NCI-H2196 treated with DMSO at 0.1 percent for 48 hours (cell line): Measurements from ENCODE around the gene HEATR5A.
A peak's percentile ranks its signal among the peaks of the same experiment; 100 is the strongest.

Source experiments
- DNase-seq: peaks from one replicate; lab custom pipeline; 2025; ENCODE audit not compliant: unreplicated experiment; lab: John Stamatoyannopoulos, UW

Gene HEATR5A

GRCh38 chr14:31428011-31428410 is 7.7 kb upstream of the HEATR5A start:
- no peak for DNase-seq

GRCh38 chr14:31426663-31427062 is 6.3 kb upstream of the HEATR5A start:
- no peak for DNase-seq

DNA sequence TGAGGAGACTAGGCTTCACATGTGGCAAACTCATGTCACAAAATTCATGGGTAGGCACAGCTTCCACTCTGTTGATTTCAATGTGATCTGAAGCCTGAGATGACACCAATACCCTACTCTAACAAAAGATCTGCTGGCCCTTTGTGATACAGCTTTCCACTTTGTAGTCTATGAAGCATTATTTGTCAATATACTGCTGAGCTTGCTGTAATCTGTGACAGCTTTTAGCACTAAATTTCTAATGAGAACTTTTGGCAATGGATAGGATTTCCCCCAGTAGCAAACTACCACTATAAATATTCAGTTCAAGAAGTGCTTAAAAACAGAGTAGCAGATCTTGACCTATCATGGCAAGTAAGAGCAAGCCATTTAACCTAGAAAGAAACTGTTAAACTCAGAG is 5.6 kb upstream of the HEATR5A start:
- DNase-seq = no peak

DNA sequence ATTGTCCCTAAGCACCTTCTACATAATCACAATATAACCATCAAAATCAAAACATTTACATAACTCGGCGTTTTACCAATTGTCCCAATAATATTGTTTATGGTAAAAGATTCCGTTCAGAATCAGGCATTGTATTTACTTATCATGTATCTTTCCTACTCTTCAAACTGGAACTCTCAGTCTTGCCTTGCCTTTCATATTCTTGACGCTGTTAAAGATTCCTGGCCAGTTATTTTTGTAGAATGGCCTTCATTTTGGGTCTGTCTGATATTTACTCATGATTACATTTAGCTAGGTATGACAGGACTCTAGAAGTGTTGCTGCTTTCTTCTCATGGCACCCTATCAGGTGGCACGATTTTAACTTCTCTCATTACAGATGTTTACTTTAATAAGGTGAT is 850 bp upstream of the HEATR5A start:
- no peak for DNase-seq

- peak; percentile 26 for DNase-seq
These were observed 407 bp downstream of the HEATR5A start for GRCh38 chr14:31419967-31420318.

DNA sequence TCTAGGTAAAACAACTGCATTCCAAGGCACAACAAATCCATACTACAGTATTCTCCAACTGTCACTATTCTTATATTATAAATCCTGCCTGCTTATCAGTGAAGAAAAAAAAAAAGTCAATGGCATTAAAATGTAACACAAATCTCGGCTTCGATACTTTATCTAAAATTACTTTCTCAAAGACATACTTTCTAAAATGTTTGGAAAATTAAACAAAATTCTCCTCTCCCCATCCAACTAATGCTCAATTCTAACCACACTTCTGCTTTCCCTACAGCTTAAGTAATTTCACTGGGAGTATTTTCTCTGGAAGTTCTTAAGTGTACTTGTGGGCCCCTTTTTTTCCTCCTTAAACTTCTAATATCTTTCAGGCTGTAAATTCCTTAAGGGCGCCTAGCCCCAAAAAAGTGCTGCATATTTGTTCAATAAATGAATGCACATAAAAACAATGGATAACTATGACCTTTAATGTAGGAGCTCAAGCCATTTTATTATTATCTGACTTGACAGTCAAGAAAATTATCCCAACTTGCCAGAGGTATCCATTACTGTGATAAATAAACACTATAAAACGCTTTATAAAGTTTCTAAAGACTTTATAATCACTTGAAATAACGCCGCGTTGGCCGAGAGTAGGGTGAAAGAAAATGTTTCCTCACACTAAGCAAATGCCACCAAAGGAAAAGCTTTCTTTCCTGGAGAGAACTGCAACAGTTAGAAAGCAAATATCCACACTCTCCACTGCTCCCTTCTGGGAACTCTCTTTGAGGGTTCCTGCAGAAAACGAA is 977 bp downstream of the HEATR5A start:
- DNase-seq = no peak

GRCh38 chr14:31418440-31418839 is 1.9 kb downstream of the HEATR5A start:
- DNase-seq = no peak

- DNase-seq = no peak
These were observed 6.0 kb downstream of the HEATR5A start for GRCh38 chr14:31414190-31414833.

DNA sequence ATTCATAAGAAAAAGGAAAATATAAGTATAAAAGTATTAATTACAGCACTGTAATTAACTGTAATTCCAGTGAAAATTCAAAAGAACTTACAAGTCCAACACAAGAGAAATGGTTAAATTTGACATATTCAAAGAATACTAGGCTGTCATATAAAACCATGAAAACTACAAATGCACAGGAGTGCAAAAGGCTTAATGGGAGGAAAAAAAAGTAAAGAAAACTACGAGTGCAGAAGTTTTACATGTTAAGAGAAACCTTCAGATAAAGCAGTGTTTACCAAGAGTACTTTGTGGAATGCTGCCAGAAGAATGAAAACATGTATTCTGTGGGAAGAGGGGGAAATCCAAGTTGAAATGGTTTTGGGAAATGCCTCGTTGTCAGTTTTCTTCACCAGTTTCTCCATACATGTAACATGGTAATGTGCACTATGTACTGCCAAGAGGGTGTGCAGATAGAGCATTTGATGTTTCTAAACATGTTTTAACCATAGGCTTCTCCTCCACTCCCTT is 9.1 kb downstream of the HEATR5A start:
- no peak for DNase-seq

DNA sequence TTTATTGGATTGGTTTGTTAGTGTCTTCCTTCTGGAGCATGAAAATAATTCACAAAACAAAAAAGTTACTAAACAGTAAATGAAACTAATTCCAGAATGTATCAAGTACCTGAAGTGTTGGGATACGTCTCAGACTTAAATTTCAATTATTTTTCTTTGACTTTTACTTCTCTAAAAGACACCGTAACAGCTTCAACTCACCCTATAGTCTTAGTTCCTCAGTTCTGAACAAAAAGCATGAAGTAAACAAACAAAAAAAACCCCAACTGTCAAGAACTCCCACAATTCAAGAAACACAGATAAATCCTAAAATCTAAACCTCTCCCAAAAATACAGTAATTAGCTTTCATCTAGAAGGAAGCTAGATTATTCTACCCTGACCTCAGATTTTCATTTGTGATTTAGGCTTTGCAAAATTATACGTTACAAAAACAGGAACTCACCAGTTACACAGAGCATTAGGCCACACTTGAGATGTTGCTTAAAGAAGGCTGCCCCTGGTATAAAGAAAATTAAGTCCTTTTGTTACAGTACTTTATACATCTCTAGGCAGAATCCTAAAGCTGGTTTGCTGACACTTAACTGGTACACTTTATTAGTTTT is 10.2 kb downstream of the HEATR5A start:
- DNase-seq = no peak

DNA sequence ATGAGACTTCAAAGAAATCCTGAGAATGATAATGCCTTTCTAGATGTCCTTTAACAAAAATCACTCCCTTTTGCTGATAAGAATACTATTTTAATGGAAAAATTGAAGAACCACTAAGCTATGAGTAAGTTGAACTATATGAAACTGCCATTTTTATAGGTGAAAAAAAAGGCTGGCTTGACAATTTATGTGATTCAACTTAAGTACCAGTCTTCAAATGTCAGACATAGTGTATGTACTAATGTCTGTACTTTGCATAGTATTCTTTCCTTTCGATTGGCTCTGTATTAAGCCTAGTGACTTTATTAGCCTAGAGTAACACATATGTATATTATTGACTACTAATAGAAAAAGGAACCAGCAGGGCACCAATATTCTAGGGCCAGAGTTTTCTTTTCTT is 11.9 kb downstream of the HEATR5A start:
- DNase-seq = no peak

DNA sequence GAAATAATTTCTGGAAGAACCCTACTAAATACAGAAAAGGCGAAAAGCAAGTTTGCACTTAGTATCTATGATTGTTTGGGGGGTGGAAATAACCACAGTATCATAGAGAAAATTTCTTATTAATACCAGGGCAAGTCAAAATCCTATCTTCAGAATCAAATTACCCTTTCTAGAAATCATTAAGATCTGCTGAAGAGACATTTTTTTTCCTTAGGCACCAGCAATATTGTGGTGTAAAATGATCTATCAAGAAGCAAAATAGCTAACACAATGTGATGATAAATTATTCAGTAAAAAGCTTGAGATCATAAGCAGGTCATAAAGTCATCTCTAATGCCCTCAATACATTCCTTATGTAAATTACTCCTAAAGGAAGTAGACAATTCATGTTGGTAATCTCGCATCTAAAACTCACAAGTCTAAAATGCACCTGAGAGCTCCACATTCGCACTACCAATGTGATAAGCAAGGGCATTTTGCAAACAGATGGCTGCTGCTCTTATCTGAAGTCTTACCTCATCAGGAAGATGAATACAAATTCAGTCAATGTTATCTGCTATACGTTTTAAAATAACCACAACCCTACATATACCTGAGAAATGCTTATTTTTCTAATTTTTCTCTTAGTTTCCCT is 14.6 kb downstream of the HEATR5A start:
- DNase-seq = no peak

DNA sequence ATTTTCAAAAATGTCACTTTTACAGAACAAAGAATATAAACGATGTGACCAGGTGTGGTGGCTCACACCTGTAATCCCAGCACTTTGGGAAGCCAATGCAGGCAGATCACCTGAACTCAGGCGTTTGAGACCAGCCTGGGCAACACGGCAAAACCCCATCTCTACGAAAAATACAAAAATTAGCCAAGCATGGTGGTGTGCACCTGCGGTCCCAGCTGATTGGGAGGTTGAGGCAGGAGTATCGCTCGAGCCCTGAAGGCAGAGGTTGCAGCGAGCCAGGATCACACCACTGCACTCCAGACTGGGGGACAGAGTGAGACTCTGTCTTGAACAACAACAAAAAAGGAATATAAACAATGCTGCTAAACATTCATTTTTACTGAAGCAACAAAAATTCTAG is 15.2 kb downstream of the HEATR5A start:
- DNase-seq = no peak

DNA sequence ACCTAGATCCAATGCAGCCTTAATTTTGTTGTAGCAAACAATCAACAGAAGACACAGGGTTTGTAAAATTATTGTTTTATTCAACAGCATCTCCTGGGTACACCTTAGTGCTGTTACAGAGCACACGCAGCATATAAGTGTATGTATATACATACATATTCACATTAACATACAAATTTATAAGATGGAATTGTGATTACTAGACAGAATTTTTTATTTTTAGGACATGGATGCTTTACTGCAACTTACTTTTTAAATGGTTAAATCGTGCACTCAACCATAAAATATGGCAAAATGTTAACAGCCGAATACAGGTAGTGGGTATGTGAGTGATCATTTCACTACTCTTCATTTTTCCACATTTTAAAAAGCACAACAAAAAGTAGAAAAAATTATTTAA is 16.6 kb downstream of the HEATR5A start:
- DNase-seq = no peak

DNA sequence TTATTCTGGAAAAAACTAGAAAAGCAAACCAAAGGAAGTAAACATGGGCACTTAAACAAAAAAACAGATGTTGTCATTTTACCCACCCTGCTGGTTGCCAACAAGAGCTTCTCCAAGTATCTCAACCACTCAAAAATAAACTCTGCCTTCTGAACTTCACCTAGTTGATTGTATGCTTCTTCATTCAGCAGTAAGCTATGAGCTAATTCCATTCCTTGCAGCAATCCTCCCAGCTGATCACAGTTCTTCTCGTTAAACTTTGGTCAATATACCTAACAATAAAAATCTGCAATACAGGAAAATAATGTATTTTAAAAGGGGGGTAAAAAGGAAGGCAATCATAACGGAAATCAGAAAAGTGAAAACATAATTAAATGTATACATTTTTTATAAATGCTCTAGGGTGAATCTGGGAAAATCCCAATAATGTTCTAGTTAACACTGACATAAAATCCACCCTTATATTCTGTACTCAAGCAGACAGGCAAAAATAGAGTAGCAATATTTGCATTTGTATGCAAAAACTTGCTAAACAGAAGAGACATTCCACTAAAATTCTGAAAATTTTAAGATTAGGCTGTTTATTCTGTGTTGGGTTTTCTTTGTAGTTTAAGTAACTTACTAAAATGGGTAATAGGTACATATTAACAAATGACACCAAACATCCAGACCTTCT is 17.4 kb downstream of the HEATR5A start:
- DNase-seq = no peak

GRCh38 chr14:31401369-31401932 is 18.9 kb downstream of the HEATR5A start:
- DNase-seq = no peak

DNA sequence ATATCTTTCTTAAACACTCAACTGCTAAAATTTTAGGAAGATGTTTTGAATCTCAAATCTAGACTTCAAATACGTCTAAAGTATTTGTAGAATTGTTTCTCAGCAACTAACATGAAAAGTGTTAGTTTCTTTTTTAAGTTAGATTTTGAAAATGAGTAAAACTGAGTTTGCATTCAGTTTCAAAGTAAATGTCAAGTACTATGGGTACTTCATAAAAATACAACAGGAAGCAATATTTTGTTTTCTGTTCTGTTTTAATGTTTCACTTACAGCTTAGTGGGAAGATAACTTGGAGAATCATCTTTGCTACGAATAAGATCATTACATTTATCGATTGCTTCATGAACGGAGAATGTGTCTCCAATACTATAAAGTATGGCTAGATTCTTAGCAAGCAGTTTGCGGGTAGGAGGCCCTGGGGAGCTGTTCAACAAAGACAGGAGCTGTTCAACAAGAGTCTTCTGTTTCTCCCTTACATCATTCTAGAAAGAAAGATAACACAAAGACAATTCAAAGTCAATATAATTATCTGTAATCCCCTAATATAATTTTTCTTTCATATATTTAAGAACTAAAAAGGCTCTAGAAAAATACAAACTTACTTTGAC is 20.2 kb downstream of the HEATR5A start:
- no peak for DNase-seq

DNA sequence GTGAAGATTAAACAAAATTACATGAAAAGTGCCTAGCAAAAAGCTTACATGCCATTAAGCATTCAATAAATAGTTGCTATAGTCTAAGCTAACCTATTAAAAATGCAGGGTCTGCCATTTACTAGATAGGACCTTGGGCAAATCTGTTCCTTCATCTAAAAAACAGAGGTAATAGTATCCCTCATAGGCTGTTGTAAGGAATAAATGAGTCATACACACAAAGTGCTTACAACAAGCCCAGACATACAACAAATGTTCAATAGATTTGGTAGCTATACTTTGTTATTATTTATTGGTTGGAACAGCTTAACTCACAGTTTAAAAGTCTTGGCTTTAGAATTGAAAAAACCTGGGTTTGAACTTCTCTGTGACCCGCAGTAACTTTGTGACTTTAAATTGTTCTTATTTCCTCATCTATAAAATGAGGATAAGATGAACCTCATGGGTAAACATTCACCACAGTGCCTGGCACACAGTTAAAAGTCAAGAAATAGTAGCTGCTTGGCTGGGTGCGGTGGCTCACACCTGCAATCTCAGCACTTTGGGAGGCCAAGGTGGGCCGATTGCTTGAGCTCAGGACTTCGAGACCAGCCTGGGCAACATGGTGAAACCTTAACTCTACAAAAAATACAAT is 24.7 kb downstream of the HEATR5A start:
- DNase-seq = no peak

DNA sequence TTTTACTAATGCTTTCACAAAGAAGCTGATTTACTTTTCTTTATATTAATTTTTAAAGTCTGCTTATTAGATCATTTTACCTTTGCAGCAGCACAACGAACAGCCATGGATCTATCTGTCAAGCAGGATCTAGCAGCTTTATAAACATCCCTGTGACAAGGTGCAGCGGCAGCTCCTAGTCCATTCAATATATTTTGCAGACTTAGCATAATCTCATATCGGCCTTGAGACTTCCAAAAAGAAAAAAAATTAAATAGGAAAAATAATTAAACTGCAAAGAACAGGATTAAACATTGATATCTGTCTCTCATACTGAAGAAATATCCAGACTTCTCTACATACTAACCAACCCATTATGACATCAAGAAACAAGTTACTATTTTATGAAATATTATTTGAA is 25.2 kb downstream of the HEATR5A start:
- DNase-seq = no peak

GRCh38 chr14:31391977-31392503 is 28.3 kb downstream of the HEATR5A start:
- no peak for DNase-seq
